Gastroesophageal sphincter (tissue), 4 donors: ENCODE measurements around the gene ZFYVE28. TPM values are rescaled to one million over a fixed set of nuclear protein-coding genes. Genes with fewer than 3 reads are reported as not detected.

ENCODE experiments used
- ATAC-seq: fragments of 150-250 bp; one replicate; pipeline ENCODE4 v1.9.1; 2016; ENCODE audit warnings: mild to moderate bottlenecking, moderate library complexity
- H3K27ac ChIP-seq, 4 donors: fragments of 200-600 bp; sonication (generic) in 3 of 4; 1 replicate in 3 of 4; 2 replicates in 1 of 4; pipeline ENCODE4 v1.5.1; 2016 to 2019
- H3K27me3 ChIP-seq: fragments of 200-600 bp; sonication (generic); one replicate; pipeline ENCODE4 v1.5.1; 2019
- H3K36me3 ChIP-seq, 2 donors: fragments of 200-600 bp; sonication (generic); one replicate each; pipeline ENCODE4 v1.5.1; 2019; ENCODE audit warnings: control low read depth in 1 of 2
- H3K4me1 ChIP-seq, 3 donors: fragments of 200-600 bp; sonication (generic); 1 replicate in 2 of 3; 2 replicates in 1 of 3; pipeline ENCODE4 v1.5.1; 2016 to 2019; ENCODE audit warnings: control low read depth in 2 of 3
- H3K4me3 ChIP-seq, 2 donors: fragments of 200-600 bp; sonication (generic); one replicate each; pipeline ENCODE4 v1.5.1; 2019; ENCODE audit warnings: mild to moderate bottlenecking in 1 of 2, moderate library complexity in 1 of 2
- H3K9me3 ChIP-seq, 3 donors: fragments of 200-600 bp; sonication (generic); one replicate each; pipeline ENCODE4 v1.5.1; 2017 to 2019; ENCODE audit warnings: control low read depth in 2 of 3
- EP300 ChIP-seq: sonication (generic); formaldehyde crosslinking; IDR thresholded peaks from one replicate; pipeline ENCODE4 v1.6.1; 2017; ENCODE audit warnings: antibody characterized with exemption, mild to moderate bottlenecking
- POLR2A ChIP-seq, 2 donors: fragments of 450-650 bp; IDR thresholded peaks; one replicate each; pipeline ENCODE4 v1.6.1; 2017; ENCODE audit warnings: antibody characterized with exemption in 2 of 2, mild to moderate bottlenecking in 2 of 2, moderate library complexity in 1 of 2
- POLR2AphosphoS5 ChIP-seq: sonication (generic); formaldehyde crosslinking; IDR thresholded peaks from one replicate; pipeline ENCODE4 v1.6.1; 2017; ENCODE audit warnings: antibody characterized with exemption
- WGBS, 2 donors: methylation state at CpG; one replicate each; pipeline ENCODE4 v1.1.5; 2018; ENCODE audit warnings: low coverage in 1 of 2; 5-methylcytosine and 5-hydroxymethylcytosine counted together
- total RNA-seq, 4 donors: library from RNA; depleted of rRNA; stranded (reverse); fragments of >200 nt; gene quantifications; one replicate each; pipeline ENCODE4 v1.1.0, GENCODE V29; 2016
- TF ChIP-seq, protein P1 (sequence below), 4 experiments: fragments of 200-600 bp in 2 of 4; fragments of 450-650 bp in 2 of 4; sonication (generic) in 1 of 4; IDR thresholded peaks; one replicate each; pipeline ENCODE4 v1.5.1; 2017 to 2019; ENCODE audit warnings: antibody characterized with exemption in 4 of 4, mild to moderate bottlenecking in 2 of 4, moderate library complexity in 2 of 4

Gene ZFYVE28
- total RNA-seq, 4 donors from 2014 or later = 4.4 to 12.0 (median 8.2) TPM

DNA sequence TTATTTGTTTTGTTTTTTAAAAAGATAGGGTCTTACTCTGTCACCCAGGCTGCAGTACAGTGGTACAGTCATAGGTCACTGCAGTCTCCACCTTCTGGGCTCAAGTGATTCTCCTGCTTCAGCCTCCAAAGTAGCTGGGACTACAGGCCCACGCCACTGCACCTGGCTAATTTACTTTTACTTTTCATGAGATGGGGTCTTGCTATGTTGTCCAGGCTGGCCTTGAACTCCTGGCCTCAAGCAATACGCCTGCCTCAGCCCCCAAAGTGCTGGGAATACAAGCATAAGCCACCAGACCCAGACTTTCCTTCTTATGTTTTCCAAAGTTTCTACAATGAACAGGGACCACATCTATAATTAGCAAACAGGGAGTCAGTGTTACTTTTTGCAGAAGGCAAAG, 118.7 kb downstream of the ZFYVE28 start:
- Histone ChIP-seq H3K27ac (no peak overlapping the region), H3K27me3 (no peaks in the 10 kb centered on the region), H3K36me3 (peaks cover 0 to 23% of the 10 kb centered on the region in 2 donors), H3K4me1 (peaks cover 0 to 9% (median 0%) of the 10 kb centered on the region in 3 donors), H3K4me3 (no peak overlapping the region), H3K9me3 (peaks cover 0 to 13% (median 0%) of the 10 kb centered on the region in 3 donors)
- WGBS, 2 donors = no CpG with 5 or more reads among the region's 2 CpGs
- no peak for ATAC-seq
- TF ChIP-seq POLR2A (IDR thresholded peaks at IDR 0.05) (no peak), EP300 (no peak), POLR2AphosphoS5 (no peak)
- TF ChIP-seq, protein P1, sequence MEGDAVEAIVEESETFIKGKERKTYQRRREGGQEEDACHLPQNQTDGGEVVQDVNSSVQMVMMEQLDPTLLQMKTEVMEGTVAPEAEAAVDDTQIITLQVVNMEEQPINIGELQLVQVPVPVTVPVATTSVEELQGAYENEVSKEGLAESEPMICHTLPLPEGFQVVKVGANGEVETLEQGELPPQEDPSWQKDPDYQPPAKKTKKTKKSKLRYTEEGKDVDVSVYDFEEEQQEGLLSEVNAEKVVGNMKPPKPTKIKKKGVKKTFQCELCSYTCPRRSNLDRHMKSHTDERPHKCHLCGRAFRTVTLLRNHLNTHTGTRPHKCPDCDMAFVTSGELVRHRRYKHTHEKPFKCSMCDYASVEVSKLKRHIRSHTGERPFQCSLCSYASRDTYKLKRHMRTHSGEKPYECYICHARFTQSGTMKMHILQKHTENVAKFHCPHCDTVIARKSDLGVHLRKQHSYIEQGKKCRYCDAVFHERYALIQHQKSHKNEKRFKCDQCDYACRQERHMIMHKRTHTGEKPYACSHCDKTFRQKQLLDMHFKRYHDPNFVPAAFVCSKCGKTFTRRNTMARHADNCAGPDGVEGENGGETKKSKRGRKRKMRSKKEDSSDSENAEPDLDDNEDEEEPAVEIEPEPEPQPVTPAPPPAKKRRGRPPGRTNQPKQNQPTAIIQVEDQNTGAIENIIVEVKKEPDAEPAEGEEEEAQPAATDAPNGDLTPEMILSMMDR (IDR thresholded peaks at IDR 0.05) = no peak

DNA sequence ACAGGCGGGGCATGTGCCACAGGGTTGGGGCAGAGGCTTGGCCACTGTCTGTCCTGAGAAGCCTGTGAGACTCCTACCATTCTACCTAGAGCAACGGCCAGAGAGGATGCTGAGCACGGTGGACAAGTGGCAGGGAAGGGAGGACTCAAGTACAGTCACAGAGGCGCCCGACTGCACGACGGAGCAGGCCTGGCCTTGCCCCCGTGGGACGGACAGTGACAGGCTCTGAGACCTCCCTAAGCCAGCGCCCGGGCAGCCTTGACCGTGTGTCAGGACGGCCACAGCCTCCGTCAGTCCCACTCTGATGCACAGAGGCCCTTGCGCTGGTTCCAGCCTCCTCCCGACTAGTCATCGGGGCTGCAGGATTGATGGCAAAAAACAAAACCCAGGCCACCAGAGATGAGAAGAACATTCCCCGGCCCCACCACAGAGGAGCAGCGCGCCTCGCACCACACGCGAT, 119.9 kb downstream of the ZFYVE28 start:
- H3K36me3 ChIP-seq = peaks cover 0 to 13% of the 10 kb centered on the region in 2 donors
- H3K9me3 ChIP-seq = peaks cover 0 to 13% (median 0%) of the 10 kb centered on the region in 3 donors
- H3K27ac ChIP-seq = no peak overlapping the region
- H3K4me1 ChIP-seq = peaks cover 0 to 9% (median 0%) of the 10 kb centered on the region in 3 donors
- 83% methylated on average over 6 of the region's 23 CpGs; no CpG with 5 or more reads in 1 of the 2 donors for WGBS, 2 donors
- no peaks in the 10 kb centered on the region for H3K27me3 ChIP-seq
- no peak for ATAC-seq
- no peak for TF ChIP-seq POLR2A (IDR thresholded peaks at IDR 0.05)
- TF ChIP-seq EP300 = no peak
- no peak for TF ChIP-seq POLR2AphosphoS5
- TF ChIP-seq, protein P1 (IDR thresholded peaks at IDR 0.05) = no peak
- H3K4me3 ChIP-seq = no peak overlapping the region

- 86 to 90% methylated on average over 25 to 37 of the region's 40 CpGs for WGBS, 2 donors
- Histone ChIP-seq H3K4me3 (no peak overlapping the region), H3K36me3 (peaks cover 0 to 13% of the 10 kb centered on the region in 2 donors), H3K27me3 (no peaks in the 10 kb centered on the region), H3K27ac (no peak overlapping the region), H3K9me3 (peaks cover 0 to 8% (median 0%) of the 10 kb centered on the region in 3 donors), H3K4me1 (peaks cover 0 to 9% (median 0%) of the 10 kb centered on the region in 3 donors)
- no peak for TF ChIP-seq POLR2AphosphoS5
- TF ChIP-seq, protein P1 (IDR thresholded peaks at IDR 0.05) = no peak
- no peak for TF ChIP-seq POLR2A (IDR thresholded peaks at IDR 0.05)
- no peak for TF ChIP-seq EP300
- ATAC-seq = no peak
These were observed 120.6 kb downstream of the ZFYVE28 start for GRCh38 chr4:2297606-2298531.

DNA sequence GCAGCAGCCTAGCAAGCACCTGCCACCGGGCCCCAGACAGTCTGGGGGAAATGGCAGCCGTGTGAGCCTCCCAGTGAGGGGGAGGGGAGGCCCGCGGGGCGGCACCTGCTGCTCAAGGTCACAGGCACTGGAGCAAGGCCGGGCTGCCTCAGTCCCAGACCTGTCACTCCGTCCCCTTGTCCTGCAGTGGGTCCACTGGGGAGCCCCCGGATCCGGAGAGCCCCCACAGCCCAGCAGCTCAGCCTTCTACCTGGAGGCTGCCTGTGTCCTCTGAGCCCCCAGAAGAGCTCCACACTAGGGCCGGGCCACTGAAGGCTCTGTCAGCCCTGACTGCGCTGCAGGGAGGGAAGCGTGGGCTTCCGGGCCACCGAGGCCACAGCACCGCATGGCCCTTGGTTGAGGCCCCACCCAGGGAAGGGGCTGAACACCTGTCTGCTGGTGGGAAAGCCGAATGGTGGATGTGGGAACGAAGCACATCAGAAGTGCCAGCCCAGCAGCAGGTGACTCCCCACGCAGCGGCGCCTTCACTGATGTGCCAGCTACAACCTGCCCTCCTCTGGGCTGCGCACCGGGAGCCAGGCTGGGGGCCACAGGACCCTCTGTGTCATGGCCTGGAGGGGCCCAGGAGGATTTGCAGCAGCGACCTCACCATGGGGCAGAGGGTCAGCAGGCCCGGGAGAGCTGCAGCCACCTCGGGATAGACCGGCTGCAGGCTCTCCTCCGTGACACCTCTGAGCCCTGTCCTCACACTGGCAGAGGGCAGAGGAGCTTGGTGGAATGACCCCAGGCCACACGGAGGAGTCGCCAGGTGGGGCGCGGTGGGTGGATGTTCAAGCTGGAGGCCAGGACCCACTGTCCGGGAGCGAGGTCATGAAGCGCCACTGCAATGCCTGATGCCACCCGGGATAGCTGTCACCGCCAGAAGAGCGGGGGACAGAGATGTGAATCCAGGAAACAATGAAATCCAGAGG, 121.5 kb downstream of the ZFYVE28 start:
- H3K27me3 ChIP-seq = no peaks in the 10 kb centered on the region
- H3K9me3 ChIP-seq = no peaks in the 10 kb centered on the region
- ATAC-seq = no peak
- peaks cover 0 to 7% of the 10 kb centered on the region in 2 donors for H3K36me3 ChIP-seq
- peaks cover 0 to 17% (median 3%) of the 10 kb centered on the region in 3 donors for H3K4me1 ChIP-seq
- TF ChIP-seq POLR2AphosphoS5 = no peak
- TF ChIP-seq, protein P1 (IDR thresholded peaks at IDR 0.05) = no peak
- TF ChIP-seq POLR2A (IDR thresholded peaks at IDR 0.05) = no peak
- no peak for TF ChIP-seq EP300
- no peak overlapping the region for H3K4me3 ChIP-seq
- no peak overlapping the region for H3K27ac ChIP-seq
- 97% methylated on average over 5 of the region's 37 CpGs; no CpG with 5 or more reads in 1 of the 2 donors for WGBS, 2 donors
